Transverse colon (tissue), 4 donors: ENCODE data around the gene ZNF366.

Experiments used
- CTCF ChIP-seq, 5 experiments: fragments of 200-600 bp in 3 of 5; fragments of 450-650 bp in 2 of 5; sonication (generic) in 3 of 5; IDR thresholded peaks; 1 replicate in 2 of 5; 2 replicates in 3 of 5; pipeline ENCODE4 v1.5.1; 2016 to 2017; ENCODE audit warnings: antibody characterized with exemption in 5 of 5, inconsistent platforms in 3 of 5, mild to moderate bottlenecking in 2 of 5, moderate library complexity in 1 of 5
- EP300 ChIP-seq: sonication (generic); formaldehyde crosslinking; IDR thresholded peaks from one replicate; pipeline ENCODE4 v1.6.1; 2017; ENCODE audit warnings: antibody characterized with exemption, low read depth
- POLR2A ChIP-seq: fragments of 450-650 bp; IDR thresholded peaks from one replicate; pipeline ENCODE4 v1.6.1; 2016; ENCODE audit warnings: antibody characterized with exemption, mild to moderate bottlenecking, moderate library complexity
- POLR2AphosphoS5 ChIP-seq, 3 donors: sonication (generic); formaldehyde crosslinking; IDR thresholded peaks; one replicate each; pipeline ENCODE4 v1.6.1; 2016; ENCODE audit warnings: antibody characterized with exemption in 3 of 3

DNA sequence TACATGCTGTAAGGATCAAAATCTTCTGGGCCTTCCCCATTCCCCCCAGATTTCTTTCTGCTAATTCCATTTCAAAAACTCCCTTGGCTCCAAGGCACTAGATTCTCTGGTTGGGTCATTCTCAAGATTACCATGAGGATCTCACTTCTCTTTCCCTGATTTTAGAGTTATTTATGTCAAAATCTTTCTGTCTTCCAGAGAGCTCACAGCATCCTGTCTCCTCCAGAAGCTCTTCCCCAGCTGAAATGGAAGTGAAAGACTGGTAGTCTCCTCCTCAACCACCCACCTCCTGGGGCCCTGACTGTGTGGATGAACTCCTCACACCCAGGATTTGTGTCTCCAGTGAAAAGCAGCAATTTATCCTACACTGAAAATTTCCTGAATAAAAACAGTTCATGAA lies 11.9 kb upstream of the ZNF366 start:
- TF ChIP-seq POLR2AphosphoS5 (IDR thresholded peaks at IDR 0.05) = no peak
- no peak for TF ChIP-seq CTCF (IDR thresholded peaks at IDR 0.05)
- no peak for TF ChIP-seq EP300
- TF ChIP-seq POLR2A = no peak
